GM06990 (cell line): ENCODE results near the gene NELFCD.

ENCODE experiments used
- DNase-seq: peaks from one replicate; pipeline ENCODE4 v3.0.0-alpha.2; 2011; ENCODE audit not compliant: insufficient read length; ENCODE audit errors: extremely low read depth
- H3K27me3 ChIP-seq: replicated peaks from 2 replicates; pipeline ENCODE4 v1.6.0; 2011; ENCODE audit warnings: low read length; ENCODE audit not compliant: control insufficient read depth, insufficient read depth
- H3K36me3 ChIP-seq: 2 replicates; pipeline ENCODE4 v1.5.1; 2011; ENCODE audit warnings: low read length; ENCODE audit not compliant: control insufficient read depth, insufficient read depth
- H3K4me3 ChIP-seq: replicated peaks from 2 replicates; pipeline ENCODE4 v1.5.1; 2011; ENCODE audit warnings: low read depth, mild to moderate bottlenecking, control low read depth, low read length
- CTCF ChIP-seq: IDR thresholded peaks from 2 replicates; pipeline ENCODE4 v1.5.1; 2011; ENCODE audit warnings: low read length, control low read depth, mild to moderate bottlenecking, inconsistent platforms; ENCODE audit not compliant: insufficient read depth, poor library complexity, severe bottlenecking

NELFCD gene

GRCh38 chr20:58988565-58988882, 7.5 kb downstream of the NELFCD start:
- H3K4me3 ChIP-seq: no peak overlapping the region
- no peak for DNase-seq
- H3K36me3 ChIP-seq: peaks cover 33% of the 10 kb centered on the region
- TF ChIP-seq CTCF: no peak
- H3K27me3 ChIP-seq: no peaks in the 10 kb centered on the region

- TF ChIP-seq CTCF: no peak
- Histone ChIP-seq H3K36me3 (peaks cover 37% of the 10 kb centered on the region), H3K27me3 (no peaks in the 10 kb centered on the region), H3K4me3 (no peak overlapping the region)
- no peak for DNase-seq
Measured at GRCh38 chr20:58989196-58989595, 8.1 kb downstream of the NELFCD start.

GRCh38 chr20:58990651-58991445, 9.8 kb downstream of the NELFCD start:
- Histone ChIP-seq H3K36me3 (peaks cover 43% of the 10 kb centered on the region), H3K4me3 (no peak overlapping the region)
- DNase-seq: no peak

GRCh38 chr20:58991715-58992114, 10.7 kb downstream of the NELFCD start:
- no peak overlapping the region for H3K4me3 ChIP-seq
- no peak for TF ChIP-seq CTCF
- peaks cover 44% of the 10 kb centered on the region for H3K36me3 ChIP-seq
- no peaks in the 10 kb centered on the region for H3K27me3 ChIP-seq
- DNase-seq: no peak

More at GRCh38 chr20:58990651-58991445, 9.8 kb downstream of the NELFCD start:
- no peaks in the 10 kb centered on the region for H3K27me3 ChIP-seq
- TF ChIP-seq CTCF: no peak

- no peak for TF ChIP-seq CTCF
- Histone ChIP-seq H3K4me3 (no peak overlapping the region), H3K27me3 (no peaks in the 10 kb centered on the region), H3K36me3 (peaks cover 47% of the 10 kb centered on the region)
- no peak for DNase-seq
Measured at GRCh38 chr20:58992911-58993310, 11.9 kb downstream of the NELFCD start.
